ENCODE results near the gene ASB13.
"Not testable (repeated sequence)": the region's sequence is repeated elsewhere in the genome, so short reads cannot be mapped to it uniquely, and the experiment has no call there.

Gene ASB13

DNA sequence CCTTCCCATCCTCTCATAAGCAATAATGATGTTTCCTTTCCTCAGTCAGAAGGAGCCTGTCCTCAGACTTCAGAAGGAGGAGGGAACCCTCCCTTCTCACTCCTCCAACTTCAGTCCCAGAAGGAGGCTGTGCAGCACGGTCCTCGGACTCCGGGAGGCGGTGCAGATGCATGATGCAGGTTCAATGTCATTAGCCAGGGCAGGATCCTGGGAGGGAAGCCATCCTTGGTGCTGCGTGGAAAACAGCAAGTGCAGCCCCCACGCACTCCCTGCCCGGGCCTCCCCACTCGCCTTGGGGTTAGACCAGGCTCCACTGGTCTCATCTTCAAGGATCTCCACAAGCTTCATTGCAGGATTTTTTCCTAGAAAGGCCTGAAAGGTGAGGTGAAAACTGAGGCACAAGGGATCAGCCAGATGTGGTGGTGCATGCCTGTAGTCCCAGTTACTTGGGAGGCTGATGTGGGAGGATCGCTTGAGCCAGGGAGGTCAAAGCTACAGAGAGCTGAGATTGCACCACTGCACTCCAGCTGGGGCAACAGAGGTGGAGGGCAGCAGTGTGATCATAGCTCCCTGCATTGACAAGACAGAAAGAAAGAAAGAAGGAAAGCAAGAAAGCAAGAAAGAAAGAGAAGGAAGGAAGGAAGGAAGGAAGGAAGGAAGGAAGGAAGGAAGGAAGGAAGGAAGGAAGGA is 62.0 kb downstream of the ASB13 start:
- no peak for DNase-seq

DNA sequence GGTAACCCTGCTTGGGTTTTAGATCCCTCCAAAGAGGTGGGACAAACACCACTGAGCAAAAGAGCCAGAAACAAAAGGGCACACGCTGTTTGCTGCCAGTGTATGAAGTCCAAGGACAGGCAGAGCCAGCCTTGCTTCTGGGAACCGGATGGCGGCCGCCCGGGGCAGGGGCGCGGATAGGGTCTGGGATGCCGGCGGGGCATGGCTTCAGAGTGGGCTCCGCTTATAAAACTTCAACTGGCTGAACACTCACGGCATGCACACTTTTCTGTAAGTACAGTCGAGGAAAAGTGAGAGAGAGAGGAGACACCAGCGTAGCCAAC is 62.6 kb downstream of the ASB13 start:
- no peak for DNase-seq

DNA sequence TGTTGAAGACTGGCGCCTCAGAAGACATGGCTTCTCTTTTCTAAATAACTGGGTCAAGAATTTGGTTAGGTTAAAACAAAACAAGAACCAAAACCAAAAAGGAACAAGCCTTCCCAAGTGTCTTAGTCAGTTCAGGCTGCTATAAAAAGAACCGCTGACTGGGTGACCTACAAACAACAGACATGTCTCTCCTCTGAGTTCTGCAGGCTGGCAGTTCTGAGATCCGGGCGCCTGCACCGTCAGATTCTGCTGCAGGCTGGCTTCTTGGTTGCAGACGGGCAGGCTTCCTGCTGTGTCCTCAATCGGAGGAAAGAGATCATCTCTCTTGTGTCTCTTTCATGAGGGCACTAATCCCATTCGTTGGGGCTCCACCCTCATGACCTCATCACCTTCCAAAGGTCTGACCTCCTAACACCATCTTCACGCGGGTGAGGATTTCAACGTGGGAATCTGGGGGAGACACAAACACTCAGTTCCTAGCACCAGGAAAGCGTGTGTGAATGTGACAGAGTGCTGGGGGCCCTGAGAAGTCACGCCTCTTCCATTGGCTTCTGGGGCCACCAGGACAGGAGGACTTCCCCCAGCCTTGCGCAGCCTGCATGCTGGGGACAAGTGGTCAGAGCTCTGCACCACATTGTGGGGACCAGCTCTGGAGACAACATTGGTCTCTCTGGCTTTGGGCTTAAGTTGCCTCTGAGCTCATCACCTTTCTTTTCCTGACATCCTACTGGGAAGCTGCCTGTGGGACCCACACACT is 63.1 kb downstream of the ASB13 start:
- no peak for DNase-seq

GRCh38 chr10:5601826-5602495 is 64.4 kb downstream of the ASB13 start:
- no peak for DNase-seq

GRCh38 chr10:5600908-5601307 is 65.5 kb downstream of the ASB13 start:
- no peak for DNase-seq

DNA sequence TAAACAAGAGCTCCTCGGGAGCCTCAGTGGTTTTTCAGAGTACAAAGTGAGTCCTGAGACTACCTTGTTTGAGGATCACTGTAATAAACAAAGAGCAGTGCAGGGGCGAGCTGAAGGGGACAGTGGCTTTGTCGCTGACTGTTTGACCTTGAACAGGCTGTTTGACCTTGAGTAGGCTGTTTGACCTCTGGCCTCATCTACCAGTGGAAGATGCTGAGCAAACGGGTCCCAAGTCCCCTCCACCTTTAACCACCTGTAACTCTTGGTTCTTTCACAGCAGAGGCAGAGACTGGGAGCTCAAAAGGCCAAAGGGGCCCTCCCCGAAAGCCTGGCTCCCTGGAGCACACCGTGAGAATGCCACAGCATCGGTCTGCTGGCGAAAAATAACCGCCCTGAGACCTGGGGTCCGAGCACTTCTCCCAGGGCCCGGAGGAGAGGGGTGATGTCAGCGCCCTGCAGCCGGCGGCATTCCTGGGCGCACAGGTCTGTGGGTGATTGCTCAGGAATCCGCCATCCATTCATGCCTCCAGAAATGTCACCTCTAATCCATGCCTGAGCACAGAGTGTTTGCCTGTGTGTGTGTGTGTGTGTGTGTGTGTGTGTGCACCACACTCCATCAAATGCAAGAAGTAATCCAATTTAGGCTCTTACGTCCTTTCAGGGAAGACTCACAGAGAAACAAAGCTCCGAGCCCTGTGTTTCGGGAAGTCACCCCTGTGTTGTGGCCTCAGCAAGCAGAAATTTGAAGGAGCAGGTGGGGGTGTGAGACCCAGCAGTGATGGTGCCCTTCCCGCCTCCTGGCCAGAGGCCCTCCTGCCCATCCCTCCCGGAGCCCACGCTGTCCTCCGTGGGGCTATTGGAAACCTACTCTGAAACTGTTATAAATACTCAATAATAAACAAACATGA is 66.5 kb downstream of the ASB13 start:
- no peak for DNase-seq

DNA sequence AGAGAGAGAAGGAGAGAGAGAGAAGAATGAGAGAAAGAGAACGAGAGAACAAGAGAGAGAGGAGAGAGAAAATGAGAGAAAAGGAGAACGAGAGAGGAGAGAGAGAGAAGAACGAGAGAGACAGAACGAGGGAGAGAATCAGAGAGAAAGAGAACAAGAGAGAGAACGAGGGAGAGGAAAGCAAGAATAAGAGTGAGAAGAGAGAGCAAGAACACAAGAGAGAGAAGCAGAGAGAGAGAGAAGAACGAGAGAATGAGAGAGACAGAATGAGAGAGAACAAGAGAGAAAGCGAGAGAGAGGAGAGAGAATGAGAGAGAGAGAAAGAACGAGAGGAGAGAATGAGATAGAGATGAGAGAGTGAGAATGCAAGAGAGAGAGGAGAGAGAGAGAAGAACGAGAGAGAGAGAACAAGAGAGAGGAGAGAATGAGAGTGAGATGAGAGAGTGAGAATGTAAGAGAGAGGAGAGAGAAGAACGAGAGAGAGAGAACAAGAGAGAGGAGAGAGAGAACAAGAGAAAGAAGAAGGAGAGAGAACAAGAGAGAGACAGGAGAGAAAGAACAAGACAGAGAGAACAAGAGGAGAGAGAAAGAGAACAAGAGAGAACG is 68.2 kb downstream of the ASB13 start:
- DNase-seq, result no peak

DNA sequence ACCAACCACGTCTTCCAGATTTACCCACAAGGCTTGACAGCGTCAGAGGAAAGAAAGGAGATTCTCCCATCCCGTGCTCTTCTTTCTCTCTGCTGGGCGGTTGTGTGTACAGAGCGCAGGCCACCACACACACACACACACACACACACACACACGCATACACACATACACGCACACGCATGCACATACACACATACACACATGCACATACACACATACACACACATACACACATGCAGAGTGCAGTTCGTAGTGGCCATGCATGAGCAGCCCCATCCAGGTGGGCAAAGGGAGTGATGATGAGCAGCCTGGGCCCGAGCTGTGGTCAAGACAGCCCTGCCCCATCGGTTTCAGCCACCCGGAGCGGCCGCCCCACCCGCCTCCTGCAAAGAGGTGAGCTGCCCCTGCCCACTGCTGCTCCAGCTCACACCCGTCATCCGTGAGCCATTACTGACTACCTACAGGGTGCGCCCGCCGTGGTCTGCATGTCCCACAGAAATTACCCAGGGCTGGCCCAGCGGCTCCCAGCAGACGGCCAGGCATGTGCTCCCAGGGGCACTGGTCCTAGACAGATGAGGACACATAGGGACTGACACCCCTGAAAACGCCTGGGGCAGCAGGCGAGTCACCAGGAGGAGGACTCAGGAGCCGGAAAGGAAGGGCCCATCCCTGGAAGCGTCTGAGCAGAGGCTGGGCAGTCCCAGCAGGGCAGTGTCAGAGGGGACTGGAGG is 69.6 kb downstream of the ASB13 start:
- DNase-seq, result peak; percentile 77

DNA sequence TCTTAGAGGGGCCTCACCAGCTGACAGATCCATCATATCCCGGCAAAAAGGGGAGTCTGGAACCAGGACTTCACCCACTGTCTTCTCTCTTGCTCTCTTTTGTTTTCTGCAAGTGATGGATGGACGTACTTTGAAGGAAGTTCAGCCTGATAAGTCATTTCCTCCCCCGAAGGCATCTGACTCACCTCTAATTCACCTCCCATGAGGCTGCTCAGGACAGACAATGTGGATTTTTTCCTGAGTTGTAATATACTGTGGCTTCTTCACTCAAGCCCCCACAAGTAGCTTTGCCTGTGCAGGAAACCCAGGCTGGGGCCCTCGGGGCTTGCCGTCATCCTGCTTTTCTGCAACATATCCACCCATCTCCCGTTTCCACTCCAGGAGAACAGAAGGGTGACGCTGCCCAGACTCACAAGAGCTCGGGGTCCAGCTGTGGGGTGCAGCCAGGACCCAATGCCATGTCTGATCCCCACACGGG is 70.4 kb downstream of the ASB13 start:
- peak; percentile 96 for DNase-seq

- peak; percentile 55 for DNase-seq
Observed at GRCh38 chr10:5595591-5595990, 70.8 kb downstream of the ASB13 start.

DNA sequence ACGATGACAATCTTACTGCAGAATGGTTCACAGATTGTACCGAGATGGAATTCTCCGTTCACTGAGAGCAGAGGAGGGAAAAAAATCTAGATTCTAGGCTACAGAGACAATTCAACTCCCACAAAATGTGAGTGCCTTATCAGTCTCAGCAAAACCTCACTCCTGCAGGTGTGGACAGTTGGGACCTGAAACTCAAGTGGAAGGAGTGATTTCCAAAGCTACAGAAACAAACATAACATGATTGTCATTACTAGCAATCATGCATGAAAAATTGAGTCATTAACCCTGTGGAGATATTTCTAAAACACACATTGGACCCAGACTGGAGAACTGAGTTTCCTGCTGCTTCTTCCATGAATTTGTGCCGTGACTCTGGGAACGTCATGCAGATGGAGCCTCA is 71.3 kb downstream of the ASB13 start:
- no peak for DNase-seq

DNA sequence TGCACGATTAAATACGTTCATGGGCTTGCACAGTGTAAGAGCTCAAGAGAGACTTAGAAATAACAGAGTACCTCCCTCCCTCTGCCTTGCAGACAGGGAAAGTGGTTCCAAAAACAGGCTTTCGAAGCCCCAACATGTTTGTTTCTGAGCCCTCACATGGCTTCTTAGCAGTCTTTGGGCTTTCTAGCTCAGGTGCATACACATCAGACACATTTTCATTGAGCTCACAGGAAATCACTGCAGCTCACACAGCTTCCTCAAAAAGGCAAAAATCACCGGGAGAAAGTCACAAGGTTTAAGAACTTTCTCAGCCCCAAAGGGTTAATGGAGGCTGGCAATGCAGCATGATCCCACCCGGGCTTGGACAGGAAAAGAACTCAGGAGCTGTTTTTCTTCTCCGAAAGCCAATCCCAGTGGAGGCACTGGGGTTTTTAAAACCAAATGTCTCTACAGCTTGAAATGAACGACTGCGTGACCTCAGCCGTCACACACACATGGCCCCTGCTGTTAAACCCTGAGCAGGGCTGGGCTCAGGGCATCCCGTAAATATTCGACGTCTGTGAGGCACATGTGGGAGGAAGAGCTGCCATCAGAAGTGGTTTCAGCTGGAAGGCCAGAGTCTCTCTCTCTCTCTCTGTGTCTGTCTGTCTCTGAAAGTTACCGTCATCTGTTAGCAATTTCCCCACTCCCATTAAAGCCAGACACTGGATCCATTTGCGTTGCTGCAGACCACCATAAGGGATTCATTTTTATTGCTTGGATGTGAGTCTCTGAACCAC is 71.9 kb downstream of the ASB13 start:
- peak; percentile 68 for DNase-seq

DNA sequence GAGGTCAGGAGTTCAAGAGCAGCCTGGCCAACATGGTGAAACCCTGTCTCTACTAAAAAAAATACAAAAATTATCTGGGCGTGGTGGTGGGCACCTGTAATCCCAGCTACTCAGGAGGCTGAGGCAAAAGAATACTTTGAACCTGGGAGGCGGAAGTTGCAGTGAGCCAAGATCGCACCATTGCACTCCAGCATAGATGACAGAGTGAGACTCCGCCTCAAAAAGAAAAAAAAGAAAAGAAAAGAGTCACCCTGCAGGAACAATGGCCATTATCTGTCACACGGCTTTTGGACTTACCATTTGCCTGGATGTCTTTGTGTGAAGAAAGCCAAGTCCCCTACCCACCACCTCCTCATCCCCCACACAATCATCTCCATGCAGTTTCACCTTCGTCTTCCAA is 73.0 kb downstream of the ASB13 start:
- DNase-seq, result not testable (repeated sequence)

DNA sequence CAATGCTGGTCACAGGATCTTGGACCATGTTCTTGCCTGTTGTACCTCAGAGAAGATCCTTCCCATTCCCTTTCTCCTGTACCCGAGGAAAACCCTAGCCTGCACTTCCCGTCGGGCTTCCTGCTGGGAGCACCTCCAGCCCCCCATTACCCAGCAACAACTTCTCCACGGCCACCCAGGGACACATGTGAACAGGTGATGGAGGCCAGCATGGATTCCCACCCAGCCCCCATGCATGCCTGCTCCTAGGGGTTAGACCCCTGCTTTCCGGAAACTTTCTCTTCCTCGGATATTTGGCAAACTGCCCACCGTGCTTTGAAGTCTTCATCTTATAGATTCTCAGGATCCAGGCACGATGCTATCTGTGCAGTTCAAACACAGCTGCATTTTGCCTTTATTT is 74.3 kb downstream of the ASB13 start:
- DNase-seq, result no peak

GRCh38 chr10:5591336-5591824 is 75.0 kb downstream of the ASB13 start:
- DNase-seq, result no peak

DNA sequence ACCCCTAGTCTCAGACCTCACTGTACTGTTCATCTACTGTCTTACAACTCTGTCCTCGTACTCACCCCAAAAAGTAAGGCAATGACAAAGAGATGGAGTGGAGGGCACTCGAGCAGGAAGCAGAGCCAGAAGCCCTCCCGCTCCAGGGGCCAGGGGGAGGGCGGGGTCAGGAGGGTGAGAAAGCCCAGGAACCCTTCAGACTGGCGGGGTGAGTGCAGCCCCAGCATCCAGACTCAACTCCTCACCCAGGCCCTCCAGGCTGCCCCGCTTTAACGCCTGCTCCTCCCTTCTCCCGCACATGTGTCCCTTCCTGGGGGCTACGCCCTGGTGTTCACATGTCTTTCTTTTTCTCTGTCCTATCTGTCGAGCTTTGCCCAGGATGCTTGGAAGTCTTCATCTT is 75.6 kb downstream of the ASB13 start:
- no peak for DNase-seq

DNA sequence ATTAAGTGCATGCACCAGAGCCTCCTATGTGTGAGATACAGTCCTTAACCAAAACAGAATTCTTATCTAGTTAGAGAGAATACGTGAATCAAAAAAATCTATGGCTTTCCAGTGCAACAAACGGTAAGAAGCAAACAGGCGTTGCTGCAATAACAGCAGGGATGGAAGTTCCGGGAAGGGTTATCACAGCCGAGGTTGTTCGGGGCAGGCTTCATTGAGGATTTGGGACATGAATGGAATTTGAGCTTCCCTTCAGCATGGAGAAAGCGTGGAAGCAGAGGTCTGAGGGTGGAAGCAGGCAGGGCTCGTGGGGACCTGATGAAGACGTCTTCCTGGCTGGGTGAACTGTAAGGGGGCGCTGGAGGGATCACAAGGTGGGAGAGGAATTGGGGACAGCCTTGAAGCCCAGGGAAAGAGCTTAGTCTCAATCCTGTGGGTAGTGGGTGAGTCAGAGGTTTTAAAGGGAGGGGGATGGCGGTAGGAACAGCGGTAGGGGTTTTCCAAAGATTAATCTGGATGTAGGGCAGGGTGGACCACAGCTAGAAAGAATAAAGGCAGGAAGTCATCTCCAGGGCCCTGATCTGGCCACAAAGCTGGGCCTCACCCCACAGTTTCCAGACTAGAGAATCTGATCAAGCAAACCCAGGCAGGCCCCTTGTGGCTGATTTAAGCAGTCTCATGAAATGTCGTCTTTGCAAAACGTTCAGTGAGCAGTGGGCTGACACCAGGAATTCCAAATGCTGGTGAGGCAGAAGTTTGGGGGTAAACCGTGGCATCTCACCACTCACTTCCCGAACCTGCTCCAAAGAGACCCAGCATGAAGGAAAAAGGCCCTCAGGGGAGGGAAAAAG is 76.5 kb downstream of the ASB13 start:
- DNase-seq, result peak; percentile 71

DNA sequence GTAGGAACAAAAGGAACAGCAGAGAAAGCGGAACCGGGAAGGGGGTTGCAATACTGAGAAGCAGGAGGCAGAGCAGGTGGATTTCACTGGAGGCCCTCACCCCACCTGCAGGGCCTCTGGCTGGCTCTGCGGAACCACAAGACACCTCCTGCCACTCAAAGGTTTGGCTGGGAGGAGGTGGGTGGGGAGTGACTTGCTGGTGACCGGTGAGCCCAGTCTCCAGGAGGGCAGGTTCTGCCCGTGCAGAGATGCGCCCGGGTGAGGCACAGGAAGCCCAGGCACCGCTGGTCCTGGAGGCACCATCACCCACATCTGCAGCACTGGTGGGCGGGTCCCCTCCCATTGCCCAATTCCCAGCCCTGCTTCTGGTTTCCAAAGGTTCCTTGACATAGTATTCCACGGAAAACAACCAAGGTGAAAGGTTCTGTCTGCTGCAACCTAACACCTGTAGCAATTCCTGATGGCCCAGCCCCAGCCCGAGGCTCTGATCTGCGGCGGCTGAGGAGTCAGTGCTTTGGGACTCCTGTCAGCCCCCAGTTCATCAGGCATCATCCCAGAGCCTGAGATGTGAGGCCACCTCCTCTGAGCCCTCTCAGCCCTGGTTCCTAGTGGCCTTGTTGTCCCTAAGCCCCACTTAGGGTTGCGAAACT is 77.3 kb downstream of the ASB13 start:
- DNase-seq, result no peak

Measured in fibroblast of skin of back (primary cell).